HEK293 (cell line): ENCODE results near the gene PSMD9.

Source experiments
- CTCF ChIA-PET: fragments of 350-600 bp; formaldehyde crosslinking; extraction: SDS; loops from one replicate; lab custom pipeline; 2021; ENCODE audit warnings: antibody characterized with exemption; lab: Yijun Ruan, JAX
- POLR2A ChIA-PET: fragments of 300-600 bp; formaldehyde crosslinking; extraction: SDS; loops from one replicate; lab custom pipeline; 2020; ENCODE audit warnings: antibody characterized with exemption, inconsistent platforms; lab: Yijun Ruan, JAX
- H3K27ac ChIP-seq: fragments of 200-500 bp; sonication (Bioruptor generic); 2 replicates; pipeline ENCODE4 v1.5.1; 2014; ENCODE audit warnings: low read depth, low read length, control low read depth, inconsistent platforms; ENCODE audit errors: extremely low read depth
- H3K36me3 ChIP-seq, 2 experiments: fragments of 200-500 bp in 1 of 2; sonication (Bioruptor generic) in 1 of 2; 1 replicate in 1 of 2; 2 replicates in 1 of 2; pipeline ENCODE4 v1.5.1; 2014 to 2017; ENCODE audit warnings: inconsistent platforms in 2 of 2, low read length in 2 of 2; ENCODE audit not compliant: control insufficient read depth in 2 of 2, insufficient read depth in 1 of 2
- H3K4me1 ChIP-seq: fragments of 200-500 bp; sonication (Bioruptor generic); 2 replicates; pipeline ENCODE4 v1.5.1; 2014; ENCODE audit warnings: mild to moderate bottlenecking, low read length, inconsistent platforms; ENCODE audit not compliant: control insufficient read depth, insufficient read depth
- H3K4me3 ChIP-seq: 2 replicates; pipeline ENCODE4 v1.5.1; 2011; ENCODE audit warnings: low read depth, mild to moderate bottlenecking, control low read depth, low read length, moderate library complexity
- H3K9me3 ChIP-seq: fragments of 200-500 bp; sonication (Bioruptor generic); 2 replicates; pipeline ENCODE4 v1.5.1; 2014; ENCODE audit warnings: low read depth, low read length, inconsistent platforms; ENCODE audit not compliant: control insufficient read depth, insufficient read depth
- BCL11A ChIP-seq: fragments of 450-650 bp; formaldehyde crosslinking; IDR thresholded peaks from 2 replicates; pipeline ENCODE4 v1.5.1; 2016; ENCODE audit warnings: low read depth, missing biosample characterization, missing genetic modification characterization
- SP3 ChIP-seq: fragments of 450-650 bp; formaldehyde crosslinking; IDR thresholded peaks from 2 replicates; pipeline ENCODE4 v1.5.1; 2016; ENCODE audit warnings: missing biosample characterization, missing genetic modification characterization
- WT1 ChIP-seq: fragments of 450-650 bp; formaldehyde crosslinking; IDR thresholded peaks from 2 replicates; pipeline ENCODE4 v1.5.1; 2016; ENCODE audit warnings: missing biosample characterization, missing genetic modification characterization
- ZNF133 ChIP-seq: fragments of 450-650 bp; formaldehyde crosslinking; IDR thresholded peaks from 2 replicates; pipeline ENCODE4 v1.5.1; 2016; ENCODE audit warnings: missing biosample characterization, missing genetic modification characterization
- ZNF146 ChIP-seq: fragments of 450-650 bp; formaldehyde crosslinking; IDR thresholded peaks from 2 replicates; pipeline ENCODE4 v1.5.1; 2016; ENCODE audit warnings: missing biosample characterization, missing genetic modification characterization
- ZNF274 ChIP-seq, 2 experiments: fragments of 200-500 bp in 1 of 2; fragments of 450-650 bp in 1 of 2; sonication (Bioruptor generic) in 1 of 2; formaldehyde crosslinking in 1 of 2; IDR thresholded peaks; 2 replicates each; pipeline versions ENCODE4 v1.5.1 to v1.6.1; 2014 to 2016; ENCODE audit warnings: borderline replicate concordance in 1 of 2, inconsistent platforms in 1 of 2, low read length in 1 of 2, missing biosample characterization in 1 of 2, missing genetic modification characterization in 1 of 2
- ZNF335 ChIP-seq: fragments of 450-650 bp; formaldehyde crosslinking; conservative IDR thresholded peaks from 2 replicates; pipeline ENCODE4 v1.5.1; 2016; ENCODE audit warnings: missing biosample characterization, missing genetic modification characterization
- ZNF501 ChIP-seq: fragments of 450-650 bp; formaldehyde crosslinking; IDR thresholded peaks from 2 replicates; pipeline ENCODE4 v1.5.1; 2016; ENCODE audit warnings: missing biosample characterization, missing genetic modification characterization
- ZNF529 ChIP-seq: fragments of 450-650 bp; formaldehyde crosslinking; IDR thresholded peaks from 2 replicates; pipeline ENCODE4 v1.5.1; 2017; ENCODE audit warnings: missing genetic modification characterization, missing biosample characterization; ENCODE audit not compliant: insufficient replicate concordance
- ZNF621 ChIP-seq: fragments of 450-650 bp; formaldehyde crosslinking; IDR thresholded peaks from 2 replicates; pipeline ENCODE4 v1.5.1; 2017; ENCODE audit warnings: missing biosample characterization, missing genetic modification characterization
- ZNF626 ChIP-seq: fragments of 450-650 bp; sonication (Bioruptor Pico); formaldehyde crosslinking; IDR thresholded peaks from 2 replicates; pipeline ENCODE4 v1.5.1; 2018; ENCODE audit warnings: missing biosample characterization, missing genetic modification characterization, inconsistent platforms
- TF ChIP-seq, protein P1 (sequence below): fragments of 450-650 bp; formaldehyde crosslinking; IDR thresholded peaks from 2 replicates; pipeline ENCODE4 v1.5.1; 2016; ENCODE audit warnings: missing biosample characterization, missing genetic modification characterization
- TF ChIP-seq, protein P2 (sequence below): fragments of 450-650 bp; formaldehyde crosslinking; IDR thresholded peaks from 2 replicates; pipeline ENCODE4 v1.5.1; 2016; ENCODE audit warnings: missing biosample characterization, missing genetic modification characterization
- TF ChIP-seq, protein P3 (sequence below): fragments of 450-650 bp; formaldehyde crosslinking; IDR thresholded peaks from 2 replicates; pipeline ENCODE4 v1.5.1; 2016; ENCODE audit warnings: missing biosample characterization, missing genetic modification characterization
- TF ChIP-seq, protein P4 (sequence below): fragments of 450-650 bp; formaldehyde crosslinking; IDR thresholded peaks from 2 replicates; pipeline ENCODE4 v1.5.1; 2017; ENCODE audit warnings: missing biosample characterization, missing genetic modification characterization

PSMD9 gene

DNA sequence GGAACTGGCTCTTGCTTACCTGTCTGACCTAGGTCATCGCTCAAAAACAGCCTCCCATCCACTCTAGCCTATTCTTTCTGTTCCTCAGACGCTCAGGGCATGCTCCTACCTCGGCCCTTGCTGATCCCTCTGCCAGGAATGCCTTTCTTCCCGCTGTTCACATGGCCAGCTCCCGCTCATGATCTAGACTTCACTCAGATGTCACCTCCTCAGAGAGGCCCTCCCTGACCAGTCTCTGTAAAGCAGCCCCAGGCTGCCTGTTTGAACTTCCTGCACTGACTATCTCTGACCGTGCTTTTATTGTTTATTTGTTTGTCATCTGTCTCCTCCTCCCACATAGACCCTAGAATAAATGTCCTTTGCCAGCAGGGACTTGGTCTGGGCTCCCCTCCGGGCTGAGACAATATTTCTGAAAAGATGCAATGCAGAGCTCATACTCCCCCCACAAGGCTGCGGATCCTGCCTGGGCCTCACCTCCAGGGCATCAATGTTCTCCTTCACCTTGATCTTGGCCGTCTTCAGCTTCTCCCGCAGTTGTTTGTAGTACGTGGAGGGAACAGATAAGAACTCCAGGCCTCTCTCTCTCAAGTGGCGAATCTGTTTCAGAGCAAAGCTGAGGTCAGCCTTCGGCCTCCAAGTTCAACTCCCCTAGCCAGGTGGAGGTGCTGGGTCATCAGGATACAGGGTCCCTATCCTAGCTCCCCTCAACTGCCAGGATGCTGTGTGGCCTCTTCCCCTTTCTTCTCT, 45.2 kb upstream of the PSMD9 start:
- TF ChIP-seq ZNF335 (tag by site-specific recombination), result peak; percentile 55
- peak; percentile 26; the same call in 1 of the 2 replicates for TF ChIP-seq WT1
- TF ChIP-seq ZNF146 (tag by site-specific recombination), result no peak
- no peak for TF ChIP-seq ZNF501 (tag by site-specific recombination)
- no peak for TF ChIP-seq ZNF626 (tag by site-specific recombination)
- TF ChIP-seq ZNF621 (tag by site-specific recombination), result no peak
- Histone ChIP-seq H3K36me3 (no peaks in the 10 kb centered on the region), H3K4me1 (peaks cover 5% of the 10 kb centered on the region; the same call in 1 of the 2 replicates), H3K4me3 (no peak overlapping the region), H3K9me3 (no peaks in the 10 kb centered on the region), H3K27ac (no peak overlapping the region)
- POLR2A ChIA-PET, result interaction anchor here (0.6 to 1.8 kb wide), 4 partner anchors 10 to 263 kb away, joined by 3 to 7 read pairs (median 4); partner anchors contain the start of genes HPD and PSMD9
- CTCF ChIA-PET, result interaction anchor here (0.6 to 2.3 kb wide), 5 partner anchors 31 to 292 kb away, joined by 3 to 10 read pairs (median 3); no protein-coding TSS in a partner anchor

DNA sequence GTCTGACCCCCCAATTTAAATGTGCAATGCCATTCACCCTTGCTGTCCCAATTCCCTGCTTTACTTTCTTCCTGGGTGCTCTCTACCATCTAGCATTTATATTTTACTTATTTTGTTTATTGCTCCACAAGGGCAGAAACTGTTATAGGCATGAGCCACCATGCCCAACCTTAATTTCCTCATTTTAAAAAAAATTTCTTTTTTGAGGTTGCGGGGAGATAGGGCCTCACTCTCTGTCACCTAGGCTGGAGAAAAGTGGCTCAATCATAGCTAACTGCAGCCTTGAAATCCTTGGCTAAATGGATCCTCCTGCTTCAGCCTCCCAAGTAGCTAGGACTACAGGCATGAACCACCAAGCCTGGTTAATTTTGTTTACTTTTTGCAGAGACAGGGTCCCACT, 42.9 kb upstream of the PSMD9 start:
- TF ChIP-seq, protein P1, sequence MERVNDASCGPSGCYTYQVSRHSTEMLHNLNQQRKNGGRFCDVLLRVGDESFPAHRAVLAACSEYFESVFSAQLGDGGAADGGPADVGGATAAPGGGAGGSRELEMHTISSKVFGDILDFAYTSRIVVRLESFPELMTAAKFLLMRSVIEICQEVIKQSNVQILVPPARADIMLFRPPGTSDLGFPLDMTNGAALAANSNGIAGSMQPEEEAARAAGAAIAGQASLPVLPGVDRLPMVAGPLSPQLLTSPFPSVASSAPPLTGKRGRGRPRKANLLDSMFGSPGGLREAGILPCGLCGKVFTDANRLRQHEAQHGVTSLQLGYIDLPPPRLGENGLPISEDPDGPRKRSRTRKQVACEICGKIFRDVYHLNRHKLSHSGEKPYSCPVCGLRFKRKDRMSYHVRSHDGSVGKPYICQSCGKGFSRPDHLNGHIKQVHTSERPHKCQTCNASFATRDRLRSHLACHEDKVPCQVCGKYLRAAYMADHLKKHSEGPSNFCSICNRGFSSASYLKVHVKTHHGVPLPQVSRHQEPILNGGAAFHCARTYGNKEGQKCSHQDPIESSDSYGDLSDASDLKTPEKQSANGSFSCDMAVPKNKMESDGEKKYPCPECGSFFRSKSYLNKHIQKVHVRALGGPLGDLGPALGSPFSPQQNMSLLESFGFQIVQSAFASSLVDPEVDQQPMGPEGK, result no peak
- TF ChIP-seq, protein P2, sequence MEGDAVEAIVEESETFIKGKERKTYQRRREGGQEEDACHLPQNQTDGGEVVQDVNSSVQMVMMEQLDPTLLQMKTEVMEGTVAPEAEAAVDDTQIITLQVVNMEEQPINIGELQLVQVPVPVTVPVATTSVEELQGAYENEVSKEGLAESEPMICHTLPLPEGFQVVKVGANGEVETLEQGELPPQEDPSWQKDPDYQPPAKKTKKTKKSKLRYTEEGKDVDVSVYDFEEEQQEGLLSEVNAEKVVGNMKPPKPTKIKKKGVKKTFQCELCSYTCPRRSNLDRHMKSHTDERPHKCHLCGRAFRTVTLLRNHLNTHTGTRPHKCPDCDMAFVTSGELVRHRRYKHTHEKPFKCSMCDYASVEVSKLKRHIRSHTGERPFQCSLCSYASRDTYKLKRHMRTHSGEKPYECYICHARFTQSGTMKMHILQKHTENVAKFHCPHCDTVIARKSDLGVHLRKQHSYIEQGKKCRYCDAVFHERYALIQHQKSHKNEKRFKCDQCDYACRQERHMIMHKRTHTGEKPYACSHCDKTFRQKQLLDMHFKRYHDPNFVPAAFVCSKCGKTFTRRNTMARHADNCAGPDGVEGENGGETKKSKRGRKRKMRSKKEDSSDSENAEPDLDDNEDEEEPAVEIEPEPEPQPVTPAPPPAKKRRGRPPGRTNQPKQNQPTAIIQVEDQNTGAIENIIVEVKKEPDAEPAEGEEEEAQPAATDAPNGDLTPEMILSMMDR (tag by site-specific recombination), result no peak
- TF ChIP-seq, protein P3, sequence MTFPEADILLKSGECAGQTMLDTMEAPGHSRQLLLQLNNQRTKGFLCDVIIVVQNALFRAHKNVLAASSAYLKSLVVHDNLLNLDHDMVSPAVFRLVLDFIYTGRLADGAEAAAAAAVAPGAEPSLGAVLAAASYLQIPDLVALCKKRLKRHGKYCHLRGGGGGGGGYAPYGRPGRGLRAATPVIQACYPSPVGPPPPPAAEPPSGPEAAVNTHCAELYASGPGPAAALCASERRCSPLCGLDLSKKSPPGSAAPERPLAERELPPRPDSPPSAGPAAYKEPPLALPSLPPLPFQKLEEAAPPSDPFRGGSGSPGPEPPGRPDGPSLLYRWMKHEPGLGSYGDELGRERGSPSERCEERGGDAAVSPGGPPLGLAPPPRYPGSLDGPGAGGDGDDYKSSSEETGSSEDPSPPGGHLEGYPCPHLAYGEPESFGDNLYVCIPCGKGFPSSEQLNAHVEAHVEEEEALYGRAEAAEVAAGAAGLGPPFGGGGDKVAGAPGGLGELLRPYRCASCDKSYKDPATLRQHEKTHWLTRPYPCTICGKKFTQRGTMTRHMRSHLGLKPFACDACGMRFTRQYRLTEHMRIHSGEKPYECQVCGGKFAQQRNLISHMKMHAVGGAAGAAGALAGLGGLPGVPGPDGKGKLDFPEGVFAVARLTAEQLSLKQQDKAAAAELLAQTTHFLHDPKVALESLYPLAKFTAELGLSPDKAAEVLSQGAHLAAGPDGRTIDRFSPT (tag by site-specific recombination), result no peak
- TF ChIP-seq ZNF529 (tag by site-specific recombination) (no peak), SP3 (tag by site-specific recombination) (no peak), ZNF274 (IDR thresholded peaks at IDR 0.05; ENCODE audit: low read length) (no peak), ZNF274 (tag by site-specific recombination; IDR thresholded peaks at IDR 0.05; ENCODE audit: borderline replicate concordance) (no peak), ZNF133 (tag by site-specific recombination) (no peak), BCL11A (tag by site-specific recombination) (no peak)
- TF ChIP-seq, protein P4, sequence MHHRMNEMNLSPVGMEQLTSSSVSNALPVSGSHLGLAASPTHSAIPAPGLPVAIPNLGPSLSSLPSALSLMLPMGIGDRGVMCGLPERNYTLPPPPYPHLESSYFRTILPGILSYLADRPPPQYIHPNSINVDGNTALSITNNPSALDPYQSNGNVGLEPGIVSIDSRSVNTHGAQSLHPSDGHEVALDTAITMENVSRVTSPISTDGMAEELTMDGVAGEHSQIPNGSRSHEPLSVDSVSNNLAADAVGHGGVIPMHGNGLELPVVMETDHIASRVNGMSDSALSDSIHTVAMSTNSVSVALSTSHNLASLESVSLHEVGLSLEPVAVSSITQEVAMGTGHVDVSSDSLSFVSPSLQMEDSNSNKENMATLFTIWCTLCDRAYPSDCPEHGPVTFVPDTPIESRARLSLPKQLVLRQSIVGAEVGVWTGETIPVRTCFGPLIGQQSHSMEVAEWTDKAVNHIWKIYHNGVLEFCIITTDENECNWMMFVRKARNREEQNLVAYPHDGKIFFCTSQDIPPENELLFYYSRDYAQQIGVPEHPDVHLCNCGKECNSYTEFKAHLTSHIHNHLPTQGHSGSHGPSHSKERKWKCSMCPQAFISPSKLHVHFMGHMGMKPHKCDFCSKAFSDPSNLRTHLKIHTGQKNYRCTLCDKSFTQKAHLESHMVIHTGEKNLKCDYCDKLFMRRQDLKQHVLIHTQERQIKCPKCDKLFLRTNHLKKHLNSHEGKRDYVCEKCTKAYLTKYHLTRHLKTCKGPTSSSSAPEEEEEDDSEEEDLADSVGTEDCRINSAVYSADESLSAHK (tag by site-specific recombination), result no peak
- ChIA-PET CTCF (interaction anchor here (0.6 to 1.9 kb wide), 2 partner anchors 18 to 52 kb away, joined by 4 to 5 read pairs; partner anchors contain the start of gene RHOF), POLR2A (interaction anchor here (1.1 kb wide), 1 partner anchor 52 kb away, joined by 3 read pairs; no protein-coding TSS in a partner anchor)
- Histone ChIP-seq H3K4me3 (no peak overlapping the region), H3K27ac (no peak overlapping the region), H3K36me3 (no peaks in the 10 kb centered on the region), H3K4me1 (peaks cover 5% of the 10 kb centered on the region; the same call in 1 of the 2 replicates), H3K9me3 (no peaks in the 10 kb centered on the region)
